ENCODE data around the gene CEP162. TPM values are rescaled to one million over a fixed set of nuclear protein-coding genes. Genes with fewer than 3 reads are reported as not detected.

Gene CEP162
- total RNA-seq, 1 experiment from 2014 or later = 7.3 TPM

- no peak overlapping the region for H3K4me3 ChIP-seq (ENCODE audit: low read depth, low read length)
- H3K36me3 ChIP-seq (ENCODE audit: control insufficient read depth, insufficient read depth, low read length) = no peaks in the 10 kb centered on the region; the same call in 1 of the 2 replicates
- BruUV-seq (replicated peaks) = no TSS peak
- ChIA-PET POLR2A (no interaction called here), CTCF (no interaction called here)
- DNase-seq = no peak
- no peaks in the 10 kb centered on the region for H3K27me3 Mint-ChIP-seq (ENCODE audit: insufficient read depth, unreplicated experiment)
- no peak overlapping the region for H3K4me3 Mint-ChIP-seq (ENCODE audit: unreplicated experiment)
- no peak for TF ChIP-seq CTCF (IDR thresholded peaks at IDR 0.05; ENCODE audit: insufficient read depth in 1 of 2, low read depth in 1 of 2, low read length in 1 of 2, severe bottlenecking in 1 of 2, unreplicated experiment in 1 of 2)
- H3K27ac Mint-ChIP-seq (ENCODE audit: unreplicated experiment) = no peak overlapping the region
- H3K27me3 ChIP-seq (replicated peaks; ENCODE audit: control insufficient read depth, insufficient read depth, low read length) = no peaks in the 10 kb centered on the region
- H3K9me3 Mint-ChIP-seq (ENCODE audit: unreplicated experiment) = peaks cover 9% of the 10 kb centered on the region
- peaks cover 32% of the 10 kb centered on the region for H3K4me1 Mint-ChIP-seq (ENCODE audit: low read depth, unreplicated experiment)
- no peaks in the 10 kb centered on the region for H3K9me3 ChIP-seq
- H3K36me3 Mint-ChIP-seq (ENCODE audit: insufficient read depth, unreplicated experiment) = no peaks in the 10 kb centered on the region
- intact Hi-C loops (cut with micrococcal nuclease; ENCODE audit: unreplicated experiment) = loop anchor here (2.0 to 5.0 kb wide), 2 partner anchors 81 to 252 kb away; no protein-coding TSS in a partner anchor
- H3K4me1 ChIP-seq = peaks cover 13% of the 10 kb centered on the region
These were observed 43.7 kb upstream of the CEP162 start for GRCh38 chr6:84271061-84271716.

GRCh38 chr6:84269947-84270733 is 42.7 kb upstream of the CEP162 start:
- H3K9me3 Mint-ChIP-seq (ENCODE audit: unreplicated experiment) = peaks cover 9% of the 10 kb centered on the region
- no peaks in the 10 kb centered on the region for H3K27me3 Mint-ChIP-seq (ENCODE audit: insufficient read depth, unreplicated experiment)
- CTCF ChIA-PET = no interaction called here
- DNase-seq = peak in 1 of 2 experiments; percentile 45
- H3K4me3 Mint-ChIP-seq (ENCODE audit: unreplicated experiment) = peak overlapping the region; percentile 50
- POLR2A ChIA-PET = no interaction called here
- peaks cover 29% of the 10 kb centered on the region for H3K4me1 Mint-ChIP-seq (ENCODE audit: low read depth, unreplicated experiment)
- H3K27ac Mint-ChIP-seq (ENCODE audit: unreplicated experiment) = peak overlapping the region; percentile 70
- H3K36me3 ChIP-seq (ENCODE audit: control insufficient read depth, insufficient read depth, low read length) = no peaks in the 10 kb centered on the region; the same call in 1 of the 2 replicates
- intact Hi-C loops (cut with micrococcal nuclease; ENCODE audit: unreplicated experiment) = loop anchor here (2.0 to 5.0 kb wide), 2 partner anchors 82 to 253 kb away; no protein-coding TSS in a partner anchor
- no peaks in the 10 kb centered on the region for H3K27me3 ChIP-seq (replicated peaks; ENCODE audit: control insufficient read depth, insufficient read depth, low read length)
- no peaks in the 10 kb centered on the region for H3K9me3 ChIP-seq
- H3K4me3 ChIP-seq (ENCODE audit: low read depth, low read length) = no peak overlapping the region
- BruUV-seq (replicated peaks) = no TSS peak
- H3K36me3 Mint-ChIP-seq (ENCODE audit: insufficient read depth, unreplicated experiment) = no peaks in the 10 kb centered on the region
- H3K4me1 ChIP-seq = peaks cover 13% of the 10 kb centered on the region
- no peak for TF ChIP-seq CTCF (IDR thresholded peaks at IDR 0.05; ENCODE audit: insufficient read depth in 1 of 2, low read depth in 1 of 2, low read length in 1 of 2, severe bottlenecking in 1 of 2, unreplicated experiment in 1 of 2)

- Histone ChIP-seq H3K36me3 (ENCODE audit: control insufficient read depth, insufficient read depth, low read length) (no peaks in the 10 kb centered on the region; the same call in 1 of the 2 replicates), H3K9me3 (no peaks in the 10 kb centered on the region), H3K27me3 (replicated peaks; ENCODE audit: control insufficient read depth, insufficient read depth, low read length) (no peaks in the 10 kb centered on the region), H3K4me3 (ENCODE audit: low read depth, low read length) (no peak overlapping the region), H3K4me1 (peaks cover 19% of the 10 kb centered on the region)
- no peak overlapping the region for H3K4me3 Mint-ChIP-seq (ENCODE audit: unreplicated experiment)
- H3K27ac Mint-ChIP-seq (ENCODE audit: unreplicated experiment) = no peak overlapping the region
- H3K9me3 Mint-ChIP-seq (ENCODE audit: unreplicated experiment) = peaks cover 9% of the 10 kb centered on the region
- CTCF ChIA-PET = no interaction called here
- intact Hi-C loops (cut with micrococcal nuclease; ENCODE audit: unreplicated experiment) = no loop called here
- H3K27me3 Mint-ChIP-seq (ENCODE audit: insufficient read depth, unreplicated experiment) = no peaks in the 10 kb centered on the region
- H3K4me1 Mint-ChIP-seq (ENCODE audit: low read depth, unreplicated experiment) = peaks cover 25% of the 10 kb centered on the region
- no peak for DNase-seq
- no TSS peak for BruUV-seq (replicated peaks)
- H3K36me3 Mint-ChIP-seq (ENCODE audit: insufficient read depth, unreplicated experiment) = no peaks in the 10 kb centered on the region
- TF ChIP-seq CTCF (IDR thresholded peaks at IDR 0.05; ENCODE audit: insufficient read depth in 1 of 2, low read depth in 1 of 2, low read length in 1 of 2, severe bottlenecking in 1 of 2, unreplicated experiment in 1 of 2) = no peak
- POLR2A ChIA-PET = no interaction called here
These were observed 41.3 kb upstream of the CEP162 start for GRCh38 chr6:84268781-84269180.

Measured in Caco-2 (cell line).